HG03135 (cell line): Measurements from ENCODE around the gene ALDH1A1.

Source experiments
- ATAC-seq: cut with Tn5 transposase; IDR thresholded peaks from one replicate; pipeline ENCODE4 v1.9.1; 2021; ENCODE audit warnings: mild to moderate bottlenecking, moderate library complexity; ENCODE audit not compliant: unreplicated experiment

ALDH1A1 gene

GRCh38 chr9:72919246-72919945 lies 33.5 kb downstream of the ALDH1A1 start:
- ATAC-seq, result no peak

GRCh38 chr9:72917892-72918509 lies 34.9 kb downstream of the ALDH1A1 start:
- no peak for ATAC-seq

DNA sequence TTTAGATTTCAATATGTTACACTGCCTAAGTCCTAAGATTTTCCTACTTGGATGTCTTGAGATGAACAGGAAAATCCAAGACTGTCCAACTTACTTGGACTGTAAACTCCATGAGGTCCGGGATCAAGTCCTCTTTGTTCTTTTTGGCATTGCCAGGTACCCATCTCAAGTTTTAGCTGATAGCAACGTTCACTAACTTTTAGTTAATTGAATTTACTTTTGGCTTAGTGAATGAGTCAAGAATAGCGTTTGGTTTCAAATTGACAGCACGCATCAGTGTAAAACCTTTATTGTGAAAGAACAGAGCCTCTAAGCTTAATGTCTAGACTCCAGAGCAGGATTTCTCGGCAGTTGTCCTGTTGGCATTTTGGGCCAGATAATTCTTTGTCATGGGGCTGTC lies 37.2 kb downstream of the ALDH1A1 start:
- ATAC-seq, result no peak

DNA sequence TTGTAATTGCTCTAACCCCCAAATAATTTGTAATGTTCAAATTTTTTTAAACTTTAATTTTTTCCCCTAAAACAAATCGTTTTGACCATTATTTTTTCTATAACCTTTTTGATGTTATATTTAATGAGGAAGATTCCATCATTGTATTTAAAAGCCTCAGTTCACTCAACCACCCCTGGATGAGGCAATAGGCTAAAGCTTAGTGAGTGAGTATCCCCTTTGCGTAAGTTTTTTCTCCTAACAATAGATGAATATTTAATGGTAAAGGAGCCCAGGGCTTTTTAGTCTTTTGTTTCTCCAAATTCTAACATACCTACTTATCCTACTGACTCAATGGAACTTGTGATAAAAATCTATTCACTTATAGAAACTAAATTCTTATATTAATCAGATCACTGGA lies 38.1 kb downstream of the ALDH1A1 start:
- ATAC-seq, result no peak

DNA sequence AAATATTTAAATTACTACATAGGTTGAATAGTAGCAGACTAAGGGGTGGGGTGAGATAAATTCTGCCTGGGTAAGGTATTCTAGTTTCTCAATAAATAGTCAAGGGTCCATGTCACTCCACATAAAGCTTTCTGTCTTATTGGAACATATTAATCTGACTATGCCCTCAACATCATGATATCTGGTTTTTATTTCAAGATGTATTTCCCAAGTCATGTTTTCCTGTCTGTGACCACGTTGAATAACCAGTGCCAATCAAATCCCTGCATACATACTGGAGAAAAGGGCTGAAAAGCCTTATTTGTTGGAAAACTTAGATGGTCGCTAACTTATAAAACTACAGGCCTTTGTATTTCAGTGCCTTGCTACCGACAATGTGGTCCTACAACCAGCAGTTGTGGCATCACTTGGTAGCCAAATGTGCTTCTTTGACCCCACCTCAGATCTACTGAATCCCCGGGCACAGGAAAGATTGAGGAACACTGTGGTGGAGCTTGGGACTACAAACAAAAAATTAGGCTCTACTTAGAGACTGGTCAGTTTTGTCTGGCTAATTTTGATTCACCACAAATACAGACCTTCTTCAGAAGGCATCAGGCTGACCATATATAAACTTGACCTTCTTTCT lies 39.4 kb downstream of the ALDH1A1 start:
- ATAC-seq, result no peak

DNA sequence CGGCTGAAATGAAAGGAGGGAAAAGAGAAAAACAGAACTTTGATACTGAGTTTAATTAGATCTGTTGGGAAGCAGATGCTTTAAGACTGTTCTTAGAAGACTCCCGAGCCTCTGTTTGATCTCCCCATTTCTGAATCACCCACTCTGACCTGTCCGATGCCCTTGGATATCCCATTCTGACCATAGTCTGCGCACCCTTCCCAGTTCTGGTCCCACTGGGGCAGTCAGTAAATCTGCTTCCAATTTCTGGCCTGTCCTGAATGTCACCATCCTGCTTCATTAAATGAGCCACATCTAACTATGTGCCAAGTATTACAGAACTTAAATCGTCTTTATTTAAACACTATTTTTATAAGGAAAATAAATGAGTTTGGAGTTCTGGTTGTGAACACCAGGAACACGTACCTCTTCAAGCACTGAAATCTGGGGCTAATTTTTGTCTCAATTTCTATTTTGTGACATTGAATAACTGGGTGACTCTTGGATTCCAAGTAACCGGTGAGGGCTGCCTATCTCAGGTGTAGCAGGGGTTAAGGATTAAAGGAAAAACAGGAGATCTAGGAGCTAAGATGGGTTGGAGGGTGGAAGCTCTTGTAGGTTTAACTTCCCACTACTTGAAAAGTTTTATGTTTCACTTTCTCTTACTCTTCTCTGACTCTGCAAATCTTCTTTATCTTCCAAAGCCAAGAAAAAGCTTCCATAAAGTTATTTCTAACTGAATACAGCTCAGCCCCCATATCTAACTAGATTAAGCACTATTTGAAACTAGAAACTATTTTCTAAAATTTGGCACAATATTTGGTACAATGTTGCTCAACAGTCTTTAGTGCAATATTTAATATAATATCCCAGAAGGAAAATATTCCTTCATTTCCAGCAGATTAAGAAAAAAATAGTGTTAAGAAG lies 40.1 kb downstream of the ALDH1A1 start:
- ATAC-seq, result no peak

GRCh38 chr9:72911816-72912215 lies 41.0 kb downstream of the ALDH1A1 start:
- ATAC-seq, result no peak

DNA sequence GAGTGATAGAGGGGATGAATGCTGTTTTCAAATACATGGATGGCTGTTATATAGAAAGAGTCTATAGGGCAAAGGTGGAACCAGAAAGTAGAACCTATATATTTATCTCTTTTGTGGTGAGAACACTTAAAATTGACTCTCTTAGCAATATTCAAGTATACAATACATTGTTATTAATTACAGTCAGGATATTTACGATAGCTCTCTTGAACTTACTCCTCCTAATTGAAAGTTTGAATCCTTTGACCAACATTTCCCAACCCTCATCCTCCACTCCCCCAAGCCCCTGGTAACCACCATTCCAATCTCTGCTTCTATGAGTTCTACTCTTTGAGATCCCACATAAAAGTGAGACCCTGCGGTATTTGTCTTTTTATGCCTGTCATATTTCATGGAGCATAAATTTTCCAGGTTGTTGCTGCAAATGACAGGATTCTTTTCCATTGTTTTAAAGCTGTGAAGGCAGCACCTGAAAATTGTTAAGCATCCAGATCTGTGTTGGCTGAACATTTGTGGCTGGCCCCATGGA lies 41.5 kb downstream of the ALDH1A1 start:
- ATAC-seq, result no peak

GRCh38 chr9:72909428-72909827 lies 43.4 kb downstream of the ALDH1A1 start:
- no peak for ATAC-seq

DNA sequence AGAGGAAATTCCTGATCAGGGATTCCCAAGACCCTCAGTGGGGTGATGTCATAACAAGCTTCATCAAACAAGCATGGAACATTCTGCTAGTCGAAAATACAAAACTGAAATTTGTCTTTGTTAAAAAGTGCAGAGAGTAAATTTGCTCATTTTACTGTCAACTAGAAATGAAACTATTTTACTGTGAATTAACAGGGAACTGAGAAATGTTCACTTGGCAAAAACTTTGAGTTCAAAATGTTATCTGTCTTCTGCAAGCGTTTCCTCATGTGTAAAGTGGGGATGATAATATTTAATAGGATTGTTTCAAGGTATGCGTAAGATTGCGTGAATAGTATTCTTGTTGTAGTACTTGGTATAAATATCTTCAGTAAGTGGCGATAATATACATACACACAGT lies 45.4 kb downstream of the ALDH1A1 start:
- no peak for ATAC-seq

DNA sequence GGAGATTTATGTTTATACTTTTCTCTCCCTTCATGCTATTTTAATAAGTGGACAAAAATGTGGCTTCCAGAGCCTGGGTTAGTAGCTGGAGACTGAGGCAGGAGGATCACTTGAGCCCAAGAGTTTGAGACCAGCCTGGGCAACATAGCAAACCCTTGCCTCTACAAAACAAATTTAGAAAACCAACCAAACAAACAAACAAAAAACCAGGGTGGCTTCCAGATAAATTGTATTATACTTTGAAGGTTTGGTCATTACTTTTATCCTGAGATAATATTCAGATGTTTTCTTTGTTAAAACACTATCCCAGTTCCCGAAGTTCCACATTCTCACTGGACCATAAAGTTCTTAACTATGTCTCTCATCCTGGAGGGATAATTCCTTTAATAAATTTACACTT lies 46.0 kb downstream of the ALDH1A1 start:
- ATAC-seq, result no peak

GRCh38 chr9:72905514-72906480 lies 47.1 kb downstream of the ALDH1A1 start:
- ATAC-seq, result no peak

DNA sequence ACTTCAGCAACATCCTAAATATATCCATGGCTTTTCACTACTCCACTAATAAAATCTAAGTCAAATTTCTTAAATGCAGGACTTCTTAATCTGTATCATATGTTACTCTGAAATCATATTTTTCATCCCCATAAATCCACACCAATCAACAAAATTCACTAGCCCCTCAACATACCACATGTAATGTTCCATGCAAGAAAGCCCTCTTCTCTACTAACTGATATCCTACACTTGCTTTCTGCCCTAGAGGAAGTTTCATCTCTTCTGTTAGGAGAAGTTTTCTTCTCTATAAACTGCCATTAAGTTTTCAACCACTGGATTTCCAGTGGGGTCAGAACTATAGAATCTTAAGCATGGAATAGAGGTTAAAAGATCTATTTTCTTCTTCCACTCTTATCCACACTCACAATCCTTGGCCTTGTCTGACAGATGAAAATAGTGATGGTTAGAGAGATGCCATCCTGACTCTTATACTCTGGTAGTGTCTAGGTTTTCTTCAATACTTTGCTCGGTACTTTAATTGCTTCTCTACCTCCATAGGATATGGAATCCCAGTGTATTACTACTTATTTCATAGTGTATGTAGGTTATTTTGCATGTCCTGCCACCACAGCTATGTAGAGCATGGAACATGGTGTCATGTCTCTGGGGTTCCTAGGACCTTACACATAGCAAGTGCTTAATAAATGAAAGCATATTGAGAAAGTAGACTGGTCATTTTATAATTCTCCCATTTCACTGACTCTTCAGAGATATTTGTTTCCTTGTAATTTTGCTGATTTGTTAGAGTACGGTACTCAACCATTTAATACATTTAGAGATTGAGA lies 48.4 kb downstream of the ALDH1A1 start:
- no peak for ATAC-seq

GRCh38 chr9:72903103-72903502 lies 49.8 kb downstream of the ALDH1A1 start:
- no peak for ATAC-seq

DNA sequence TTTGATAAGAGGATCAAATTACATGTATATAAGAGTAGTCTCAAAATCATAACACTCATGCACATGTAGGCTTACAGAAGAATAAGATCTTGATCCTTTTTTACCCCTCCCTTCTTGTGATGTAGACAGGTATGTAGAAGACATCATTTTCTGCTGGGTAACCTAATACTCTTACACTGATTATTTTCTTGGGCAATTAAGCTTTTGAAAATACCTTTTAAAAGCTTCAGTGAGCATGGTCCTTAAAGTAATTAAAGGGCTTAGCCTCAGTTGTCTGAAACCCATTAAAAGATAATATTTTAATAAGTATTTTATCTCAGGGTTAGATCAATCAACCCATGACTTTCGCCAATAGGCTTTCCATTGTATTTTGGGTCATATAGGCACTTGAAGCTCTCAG lies 50.6 kb downstream of the ALDH1A1 start:
- no peak for ATAC-seq

GRCh38 chr9:72899734-72900477 lies 52.9 kb downstream of the ALDH1A1 start:
- no peak for ATAC-seq

DNA sequence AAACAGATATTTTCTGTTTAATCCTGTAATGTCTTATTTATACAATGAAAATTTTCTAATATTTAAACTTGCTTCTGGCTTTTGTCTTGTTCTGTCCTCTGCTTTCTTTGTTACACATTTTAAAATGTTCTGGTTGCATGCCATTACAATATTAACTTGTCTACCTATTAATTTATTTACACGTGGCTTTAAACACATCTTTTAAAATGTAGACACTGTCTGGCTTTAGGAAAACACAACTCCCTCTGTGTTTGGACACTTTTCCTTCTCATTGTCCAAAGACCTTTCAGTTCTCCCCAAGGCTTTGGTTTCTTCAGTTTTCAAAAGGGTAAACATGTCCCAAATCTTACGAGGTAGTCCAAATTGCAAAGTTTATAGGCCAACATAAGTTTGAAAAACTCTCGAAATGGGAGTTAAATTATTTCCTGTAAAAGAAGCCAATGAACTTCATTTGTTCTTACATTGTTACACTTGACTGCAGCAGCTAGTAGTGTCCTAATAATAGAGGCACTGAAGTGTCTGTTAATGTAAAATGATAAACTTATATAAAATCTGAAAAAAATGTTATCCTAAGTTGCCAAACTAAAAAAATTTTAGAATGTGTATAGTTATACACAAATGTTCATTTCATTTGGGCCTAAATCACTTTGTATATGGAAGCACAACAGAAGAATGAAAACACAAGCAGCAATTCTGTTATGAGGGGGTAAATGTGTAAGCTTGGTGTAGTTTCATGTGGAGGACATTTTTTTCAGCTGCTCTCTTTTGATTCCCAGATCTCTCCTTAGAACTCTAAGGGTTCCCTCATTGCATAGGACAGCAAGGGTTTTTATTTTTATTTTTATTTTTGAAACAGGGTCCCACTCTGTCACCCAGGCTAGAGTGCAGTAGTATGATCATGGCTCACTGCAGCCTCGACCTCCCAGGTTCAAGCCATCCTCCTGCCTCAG lies 53.8 kb downstream of the ALDH1A1 start:
- no peak for ATAC-seq
